Measurements from ENCODE around the gene DIRAS3.
"Not testable (repeated sequence)": the region's sequence is repeated elsewhere in the genome, so short reads cannot be mapped to it uniquely, and the experiment has no call there.

Gene DIRAS3, protein sequence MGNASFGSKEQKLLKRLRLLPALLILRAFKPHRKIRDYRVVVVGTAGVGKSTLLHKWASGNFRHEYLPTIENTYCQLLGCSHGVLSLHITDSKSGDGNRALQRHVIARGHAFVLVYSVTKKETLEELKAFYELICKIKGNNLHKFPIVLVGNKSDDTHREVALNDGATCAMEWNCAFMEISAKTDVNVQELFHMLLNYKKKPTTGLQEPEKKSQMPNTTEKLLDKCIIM

DNA sequence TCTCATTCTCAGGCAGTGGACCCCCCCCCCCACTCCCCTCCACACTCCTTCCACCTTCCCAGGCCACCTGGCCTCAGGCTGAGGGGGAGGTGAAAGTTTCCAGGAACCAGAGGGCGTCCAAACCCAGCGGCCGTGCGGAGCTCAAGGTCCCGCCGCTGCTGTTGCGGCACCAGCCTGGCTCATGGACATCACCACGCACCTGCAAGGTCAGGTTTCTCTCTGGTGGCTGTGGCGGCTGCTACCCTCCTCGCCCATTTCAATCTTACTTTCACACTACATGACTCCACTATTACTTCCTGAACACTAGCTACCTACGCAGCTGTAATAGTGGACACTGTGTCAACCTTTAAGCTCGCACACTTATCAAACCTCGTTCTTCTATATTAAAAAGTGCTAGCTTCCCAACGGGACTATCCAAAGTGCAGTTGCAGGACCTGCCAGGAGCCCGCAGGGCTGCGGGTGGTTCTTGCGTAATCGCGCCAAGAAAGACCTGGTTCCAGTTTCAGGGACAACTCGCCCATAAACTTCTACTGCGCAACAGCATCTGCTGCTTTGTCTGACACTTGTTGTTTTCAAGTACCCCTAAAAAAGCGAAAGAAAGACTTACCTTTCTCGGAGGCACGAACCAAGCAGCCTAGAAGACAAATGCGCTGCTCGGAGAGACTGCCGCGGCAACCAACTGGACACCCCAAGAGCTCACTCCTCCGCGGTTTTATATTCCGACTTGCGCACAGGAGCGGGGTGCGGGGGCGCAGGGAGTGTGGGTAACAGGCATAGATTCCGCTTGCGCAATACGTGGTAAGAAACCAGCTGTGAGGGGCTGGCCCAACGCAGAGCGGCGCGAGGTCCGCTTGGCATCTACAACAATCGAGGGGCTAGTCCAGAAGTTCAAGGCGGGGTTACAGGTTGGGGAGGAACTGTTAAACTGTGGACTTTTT, at the start of gene DIRAS3:
Gene DIRAS3 (minus strand): TSS at position 687 of the 938 bp plus-strand sequence. CDS start 3,330 bp downstream, outside the sequence.
- Histone ChIP-seq H3K9me3 (ENCODE audit: control insufficient read depth in 2 of 2, low read length in 2 of 2) (no peaks in the 10 kb centered on the region), H3K4me1 (ENCODE audit: control insufficient read depth, insufficient read depth, low read length) (no peaks in the 10 kb centered on the region), H3K27me3 (ENCODE audit: control insufficient read depth in 1 of 2, insufficient read depth in 2 of 2, low read length in 2 of 2) (no peaks in the 10 kb centered on the region), H3K4me3 (ENCODE audit: low read length in 2 of 2) (peak within 1 kb of the TSS; percentile 62 to 70), H3K27ac (ENCODE audit: low read length) (no peak within 1 kb of the TSS), H3K9ac (ENCODE audit: low read length in 2 of 2) (peak within 1 kb of the TSS; percentile 5 to 39), H3K36me3 (ENCODE audit: control insufficient read depth in 2 of 2, insufficient read depth in 2 of 2, low read length in 2 of 2) (peaks cover 0 to 3% of the 10 kb centered on the region in 2 donors)

DNA sequence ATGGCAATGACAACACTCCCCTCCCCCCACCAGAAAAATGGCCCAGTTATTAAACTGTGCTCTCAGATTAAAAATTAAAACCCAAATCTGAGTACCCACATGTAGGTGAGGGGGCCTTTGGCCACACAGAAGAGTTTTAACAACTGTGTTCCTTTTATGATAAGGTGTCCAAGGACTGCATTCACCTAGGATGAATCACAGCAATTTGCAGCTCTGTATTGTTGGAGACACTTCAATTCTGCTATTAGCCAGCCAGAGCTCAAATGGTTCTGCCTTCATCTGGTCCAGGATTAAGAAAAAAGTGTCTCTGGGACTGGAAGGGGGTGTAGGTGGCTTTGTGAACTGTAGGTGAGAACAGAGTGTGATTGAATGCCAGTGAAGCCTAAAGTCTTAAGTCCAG, 43.3 kb upstream of the DIRAS3 start:
- H3K9me3 ChIP-seq (ENCODE audit: control insufficient read depth in 2 of 2, low read length in 2 of 2) = no peaks in the 10 kb centered on the region
- no peaks in the 10 kb centered on the region for H3K4me1 ChIP-seq (ENCODE audit: control insufficient read depth, insufficient read depth, low read length)
- no peaks in the 10 kb centered on the region for H3K27me3 ChIP-seq (ENCODE audit: control insufficient read depth in 1 of 2, insufficient read depth in 2 of 2, low read length in 2 of 2)
- no peak overlapping the region for H3K9ac ChIP-seq (ENCODE audit: low read length in 2 of 2)
- H3K36me3 ChIP-seq (ENCODE audit: control insufficient read depth in 2 of 2, insufficient read depth in 2 of 2, low read length in 2 of 2) = peaks cover 2 to 4% of the 10 kb centered on the region in 2 donors
- no peak overlapping the region for H3K27ac ChIP-seq (ENCODE audit: low read length)
- H3K4me3 ChIP-seq (ENCODE audit: low read length in 2 of 2) = no peak overlapping the region

DNA sequence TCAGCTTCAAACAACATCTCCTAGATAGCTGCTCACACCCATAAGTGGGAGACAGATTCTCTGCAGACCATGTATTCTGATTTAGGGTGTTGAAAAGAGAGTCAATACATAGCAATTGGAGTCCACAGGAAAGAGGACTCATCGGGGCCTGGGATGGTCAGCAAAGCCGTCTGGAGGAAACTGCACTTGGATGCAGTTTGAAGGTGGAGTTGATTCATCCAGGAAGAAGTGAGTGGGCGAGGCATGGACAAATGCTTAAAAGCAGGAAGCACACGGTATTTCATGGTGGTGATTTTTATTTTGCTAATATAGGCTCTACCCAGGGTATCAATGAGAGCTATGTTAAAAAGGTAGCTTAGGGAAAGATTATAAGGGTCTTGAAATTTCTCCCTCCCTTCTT, 36.8 kb upstream of the DIRAS3 start:
- H3K9me3 ChIP-seq (ENCODE audit: control insufficient read depth in 2 of 2, low read length in 2 of 2) = no peaks in the 10 kb centered on the region
- H3K36me3 ChIP-seq (ENCODE audit: control insufficient read depth in 2 of 2, insufficient read depth in 2 of 2, low read length in 2 of 2) = no peaks in the 10 kb centered on the region
- H3K4me1 ChIP-seq (ENCODE audit: control insufficient read depth, insufficient read depth, low read length) = no peaks in the 10 kb centered on the region
- H3K27ac ChIP-seq (ENCODE audit: low read length) = no peak overlapping the region
- no peak overlapping the region for H3K9ac ChIP-seq (ENCODE audit: low read length in 2 of 2)
- no peak overlapping the region for H3K4me3 ChIP-seq (ENCODE audit: low read length in 2 of 2)
- H3K27me3 ChIP-seq (ENCODE audit: control insufficient read depth in 1 of 2, insufficient read depth in 2 of 2, low read length in 2 of 2) = no peaks in the 10 kb centered on the region

DNA sequence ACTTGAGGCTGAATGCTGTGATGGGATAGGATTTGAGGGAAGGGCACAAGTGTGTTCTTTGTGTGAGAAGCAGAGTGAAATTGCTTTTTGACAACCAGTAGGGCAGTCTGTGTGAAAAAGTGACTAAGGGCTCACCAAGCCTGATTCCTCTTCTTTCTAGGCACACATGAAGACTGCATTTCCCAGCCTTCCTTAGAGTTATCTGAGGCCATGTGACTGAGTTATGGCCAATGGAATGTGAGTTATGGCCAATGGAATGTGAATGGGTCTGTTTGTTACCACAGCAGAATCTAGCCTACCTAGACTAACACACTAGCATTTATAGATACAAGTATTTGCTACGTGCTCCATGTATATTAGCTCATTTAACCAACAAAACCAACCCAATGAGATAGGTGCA, 35.3 kb upstream of the DIRAS3 start:
- Histone ChIP-seq H3K27me3 (ENCODE audit: control insufficient read depth in 1 of 2, insufficient read depth in 2 of 2, low read length in 2 of 2) (no peaks in the 10 kb centered on the region), H3K9me3 (ENCODE audit: control insufficient read depth in 2 of 2, low read length in 2 of 2) (no peaks in the 10 kb centered on the region), H3K36me3 (ENCODE audit: control insufficient read depth in 2 of 2, insufficient read depth in 2 of 2, low read length in 2 of 2) (no peaks in the 10 kb centered on the region), H3K27ac (ENCODE audit: low read length) (no peak overlapping the region), H3K4me3 (ENCODE audit: low read length in 2 of 2) (no peak overlapping the region), H3K4me1 (ENCODE audit: control insufficient read depth, insufficient read depth, low read length) (no peaks in the 10 kb centered on the region), H3K9ac (ENCODE audit: low read length in 2 of 2) (no peak overlapping the region)

DNA sequence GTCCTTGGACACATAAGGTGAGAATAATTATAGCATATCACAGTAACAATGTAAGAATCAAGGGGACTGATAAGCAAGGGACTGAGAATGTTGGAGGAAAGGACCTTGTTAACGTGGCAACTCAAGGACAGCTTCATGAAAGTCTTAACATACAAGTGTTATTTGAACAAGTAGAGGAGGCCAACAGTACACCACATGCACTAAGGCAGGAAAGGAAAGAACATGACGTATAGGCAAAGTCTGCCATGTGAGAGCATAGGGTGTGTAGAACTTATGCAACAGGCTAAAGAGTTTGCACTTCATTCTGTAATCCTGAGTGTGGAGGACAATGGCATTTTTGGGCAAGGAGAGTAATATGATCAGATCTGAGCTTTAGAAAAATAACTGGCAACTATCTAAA, 33.3 kb upstream of the DIRAS3 start:
- no peaks in the 10 kb centered on the region for H3K36me3 ChIP-seq (ENCODE audit: control insufficient read depth in 2 of 2, insufficient read depth in 2 of 2, low read length in 2 of 2)
- no peak overlapping the region for H3K9ac ChIP-seq (ENCODE audit: low read length in 2 of 2)
- H3K4me1 ChIP-seq (ENCODE audit: control insufficient read depth, insufficient read depth, low read length) = no peaks in the 10 kb centered on the region
- no peak overlapping the region for H3K4me3 ChIP-seq (ENCODE audit: low read length in 2 of 2)
- H3K27ac ChIP-seq (ENCODE audit: low read length) = no peak overlapping the region
- H3K27me3 ChIP-seq (ENCODE audit: control insufficient read depth in 1 of 2, insufficient read depth in 2 of 2, low read length in 2 of 2) = no peaks in the 10 kb centered on the region
- H3K9me3 ChIP-seq (ENCODE audit: control insufficient read depth in 2 of 2, low read length in 2 of 2) = no peaks in the 10 kb centered on the region

DNA sequence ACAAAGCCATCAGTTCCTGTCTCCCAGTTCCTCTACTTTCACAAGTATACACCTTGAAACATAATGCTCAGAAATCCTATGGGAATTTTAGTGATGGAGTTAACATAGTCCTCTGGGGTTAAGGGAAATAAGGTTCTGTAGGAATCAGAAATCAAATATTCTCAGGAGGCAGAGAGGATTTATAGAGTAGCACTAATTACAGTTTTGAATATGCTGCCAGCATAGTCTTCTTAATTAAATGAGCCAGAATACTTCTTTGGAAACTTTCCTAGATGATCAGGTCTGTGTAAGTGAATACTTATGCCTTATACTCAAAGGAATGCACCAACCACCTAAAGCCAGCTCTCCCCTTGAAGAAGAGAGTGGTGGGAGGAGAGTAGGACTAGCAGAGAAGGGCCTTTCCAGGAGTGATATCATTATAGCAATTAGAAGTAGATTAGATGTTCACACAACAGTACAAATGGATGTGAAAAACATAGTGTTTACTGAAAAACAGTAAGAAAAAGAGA, 31.4 kb upstream of the DIRAS3 start:
- Histone ChIP-seq H3K9ac (ENCODE audit: low read length in 2 of 2) (no peak overlapping the region), H3K9me3 (ENCODE audit: control insufficient read depth in 2 of 2, low read length in 2 of 2) (no peaks in the 10 kb centered on the region), H3K4me1 (ENCODE audit: control insufficient read depth, insufficient read depth, low read length) (no peaks in the 10 kb centered on the region), H3K4me3 (ENCODE audit: low read length in 2 of 2) (no peak overlapping the region), H3K27me3 (ENCODE audit: control insufficient read depth in 1 of 2, insufficient read depth in 2 of 2, low read length in 2 of 2) (no peaks in the 10 kb centered on the region), H3K36me3 (ENCODE audit: control insufficient read depth in 2 of 2, insufficient read depth in 2 of 2, low read length in 2 of 2) (no peaks in the 10 kb centered on the region), H3K27ac (ENCODE audit: low read length) (no peak overlapping the region)

DNA sequence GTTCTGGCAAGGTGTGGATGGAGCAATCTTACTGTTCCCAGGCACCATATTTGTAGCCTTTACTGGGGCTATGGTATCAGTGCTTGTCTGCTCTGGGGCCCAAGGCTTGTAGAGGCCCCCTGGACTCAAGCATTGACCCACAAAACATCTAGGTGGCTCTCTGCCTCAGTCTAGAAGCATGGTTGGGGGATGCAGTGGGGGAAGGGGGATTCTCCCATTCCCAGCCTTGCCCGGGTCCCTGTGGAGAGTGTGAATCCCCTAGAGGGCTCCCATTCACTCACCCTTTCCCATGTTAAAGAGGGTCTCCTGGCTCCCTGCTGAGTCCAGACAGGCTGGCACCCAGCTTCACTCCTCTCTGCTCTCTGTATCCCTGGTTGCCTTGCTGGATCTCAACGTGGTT, 28.2 kb upstream of the DIRAS3 start:
- no peaks in the 10 kb centered on the region for H3K4me1 ChIP-seq (ENCODE audit: control insufficient read depth, insufficient read depth, low read length)
- H3K36me3 ChIP-seq (ENCODE audit: control insufficient read depth in 2 of 2, insufficient read depth in 2 of 2, low read length in 2 of 2) = no peaks in the 10 kb centered on the region
- no peaks in the 10 kb centered on the region for H3K9me3 ChIP-seq (ENCODE audit: control insufficient read depth in 2 of 2, low read length in 2 of 2)
- no peak overlapping the region for H3K27ac ChIP-seq (ENCODE audit: low read length)
- no peak overlapping the region for H3K9ac ChIP-seq (ENCODE audit: low read length in 2 of 2)
- H3K27me3 ChIP-seq (ENCODE audit: control insufficient read depth in 1 of 2, insufficient read depth in 2 of 2, low read length in 2 of 2) = no peaks in the 10 kb centered on the region
- H3K4me3 ChIP-seq (ENCODE audit: low read length in 2 of 2) = no peak overlapping the region

DNA sequence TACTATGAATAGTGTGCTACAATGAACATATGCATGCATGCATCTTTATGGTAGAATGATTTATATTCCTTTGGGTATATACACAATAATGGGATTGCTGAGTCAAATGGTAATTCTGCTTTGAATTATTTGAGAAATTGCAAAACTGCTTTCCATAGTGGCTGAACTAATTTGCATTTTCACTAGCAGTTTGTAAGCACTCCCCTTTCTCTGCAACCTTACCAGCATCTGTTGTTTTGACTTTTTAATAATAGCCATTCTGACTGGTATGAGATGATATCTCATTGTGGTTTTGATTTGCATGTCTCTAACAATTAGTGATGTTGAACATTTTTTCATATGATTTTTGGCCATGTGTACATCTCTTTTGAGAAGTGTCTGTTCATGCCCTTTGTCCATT, 24.0 kb upstream of the DIRAS3 start:
- Histone ChIP-seq H3K27ac (ENCODE audit: low read length) (no peak overlapping the region), H3K4me1 (ENCODE audit: control insufficient read depth, insufficient read depth, low read length) (no peaks in the 10 kb centered on the region), H3K9me3 (ENCODE audit: control insufficient read depth in 2 of 2, low read length in 2 of 2) (no peaks in the 10 kb centered on the region), H3K4me3 (ENCODE audit: low read length in 2 of 2) (no peak overlapping the region), H3K36me3 (ENCODE audit: control insufficient read depth in 2 of 2, insufficient read depth in 2 of 2, low read length in 2 of 2) (no peaks in the 10 kb centered on the region), H3K9ac (ENCODE audit: low read length in 2 of 2) (no peak overlapping the region), H3K27me3 (ENCODE audit: control insufficient read depth in 1 of 2, insufficient read depth in 2 of 2, low read length in 2 of 2) (no peaks in the 10 kb centered on the region)

DNA sequence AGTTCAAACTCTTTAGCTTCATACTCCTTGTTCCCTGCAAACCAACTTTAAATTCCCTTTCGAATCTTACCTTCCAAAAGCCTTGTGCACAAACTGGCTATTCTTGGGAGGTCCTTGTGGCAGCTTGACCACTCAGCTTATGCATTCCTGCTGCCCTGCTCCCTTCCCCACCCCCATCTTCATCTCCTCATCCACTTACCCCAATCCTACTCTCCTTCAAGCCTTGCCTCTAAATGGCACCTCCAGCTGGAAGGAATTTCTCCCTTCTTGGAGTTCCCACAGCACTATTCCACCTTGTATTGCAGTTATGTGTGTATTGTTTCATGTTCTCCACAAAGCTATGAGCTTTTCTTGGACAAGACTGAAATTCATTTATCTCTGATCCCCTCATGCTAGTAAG, 15.3 kb upstream of the DIRAS3 start:
- no peaks in the 10 kb centered on the region for H3K27me3 ChIP-seq (ENCODE audit: control insufficient read depth in 1 of 2, insufficient read depth in 2 of 2, low read length in 2 of 2)
- H3K9ac ChIP-seq (ENCODE audit: low read length in 2 of 2) = no peak overlapping the region
- no peak overlapping the region for H3K4me3 ChIP-seq (ENCODE audit: low read length in 2 of 2)
- H3K9me3 ChIP-seq (ENCODE audit: control insufficient read depth in 2 of 2, low read length in 2 of 2) = no peaks in the 10 kb centered on the region
- H3K36me3 ChIP-seq (ENCODE audit: control insufficient read depth in 2 of 2, insufficient read depth in 2 of 2, low read length in 2 of 2) = no peaks in the 10 kb centered on the region
- no peak overlapping the region for H3K27ac ChIP-seq (ENCODE audit: low read length)
- H3K4me1 ChIP-seq (ENCODE audit: control insufficient read depth, insufficient read depth, low read length) = no peaks in the 10 kb centered on the region

DNA sequence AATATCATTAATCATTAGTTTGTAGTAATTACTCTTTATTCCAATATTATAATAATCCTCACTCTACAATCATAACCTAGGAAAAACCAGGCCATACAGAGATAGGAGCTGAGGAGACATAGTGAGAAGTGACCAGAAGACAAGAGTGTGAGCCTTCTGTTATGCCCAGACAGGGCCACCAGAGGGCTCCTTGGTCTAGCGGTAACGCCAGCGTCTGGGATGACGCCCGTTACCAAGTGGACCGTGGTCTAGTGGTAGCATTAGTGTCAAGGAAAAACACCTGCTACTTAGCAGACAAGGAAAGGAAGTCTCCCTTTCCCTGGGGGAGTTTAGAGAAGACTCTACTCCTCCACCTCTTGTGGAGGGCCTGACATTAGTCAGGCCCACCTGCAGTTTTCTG, 7.6 kb upstream of the DIRAS3 start:
- H3K4me3 ChIP-seq (ENCODE audit: low read length in 2 of 2); H3K4me1 ChIP-seq (ENCODE audit: control insufficient read depth, insufficient read depth, low read length); H3K36me3 ChIP-seq (ENCODE audit: control insufficient read depth in 2 of 2, insufficient read depth in 2 of 2, low read length in 2 of 2): not testable (repeated sequence)

DNA sequence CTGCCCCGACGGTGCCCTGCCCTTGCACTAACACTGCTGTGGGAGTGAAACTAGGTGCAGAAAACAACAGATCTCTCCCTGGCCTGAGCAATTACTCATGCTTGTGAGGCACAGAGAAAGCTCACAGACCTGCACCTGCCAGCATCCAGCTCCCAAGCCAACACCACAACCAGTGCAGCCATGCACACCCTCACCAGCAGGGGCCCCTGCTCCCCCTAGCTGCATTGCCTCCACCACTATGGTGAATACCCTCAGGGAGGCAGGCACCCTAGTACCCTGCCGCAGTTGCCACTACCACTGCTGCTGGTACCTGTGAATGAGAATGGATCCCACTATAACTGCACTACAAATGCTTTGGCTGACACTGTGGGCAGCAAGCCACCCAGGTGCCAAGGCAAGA, 7.1 kb upstream of the DIRAS3 start:
- no peak overlapping the region for H3K9ac ChIP-seq (ENCODE audit: low read length in 2 of 2)
- no peaks in the 10 kb centered on the region for H3K9me3 ChIP-seq (ENCODE audit: control insufficient read depth in 2 of 2, low read length in 2 of 2)
- no peaks in the 10 kb centered on the region for H3K4me1 ChIP-seq (ENCODE audit: control insufficient read depth, insufficient read depth, low read length)
- no peaks in the 10 kb centered on the region for H3K36me3 ChIP-seq (ENCODE audit: control insufficient read depth in 2 of 2, insufficient read depth in 2 of 2, low read length in 2 of 2)
- H3K27me3 ChIP-seq (ENCODE audit: control insufficient read depth in 1 of 2, insufficient read depth in 2 of 2, low read length in 2 of 2) = no peaks in the 10 kb centered on the region
- H3K27ac ChIP-seq (ENCODE audit: low read length) = no peak overlapping the region
- H3K4me3 ChIP-seq (ENCODE audit: low read length in 2 of 2) = no peak overlapping the region

More for the DNA sequence above, 7.6 kb upstream of the DIRAS3 start:
- not testable (repeated sequence) for H3K27ac ChIP-seq (ENCODE audit: low read length); H3K9ac ChIP-seq (ENCODE audit: low read length in 2 of 2); H3K9me3 ChIP-seq (ENCODE audit: control insufficient read depth in 2 of 2, low read length in 2 of 2); H3K27me3 ChIP-seq (ENCODE audit: control insufficient read depth in 1 of 2, insufficient read depth in 2 of 2, low read length in 2 of 2)

Measured in stomach smooth muscle (tissue), 2 donors.